ENCODE results near the gene SPECC1.
"Not testable (repeated sequence)": the region's sequence is repeated elsewhere in the genome, so short reads cannot be mapped to it uniquely, and the experiment has no call there.

The SPECC1 gene

GRCh38 chr17:20281860-20282259, 272.7 kb downstream of the SPECC1 start:
- DNase-seq = no peak

GRCh38 chr17:20282526-20283308, 273.6 kb downstream of the SPECC1 start:
- DNase-seq = no peak

GRCh38 chr17:20284022-20284421, 274.9 kb downstream of the SPECC1 start:
- DNase-seq = peak; percentile 18

GRCh38 chr17:20284570-20285295, 275.6 kb downstream of the SPECC1 start:
- no peak for DNase-seq

- no peak for DNase-seq
Observed at GRCh38 chr17:20289984-20290383, 280.8 kb downstream of the SPECC1 start.

- DNase-seq = no peak
Observed at GRCh38 chr17:20291853-20292252, 282.7 kb downstream of the SPECC1 start.

GRCh38 chr17:20293501-20293900, 284.3 kb downstream of the SPECC1 start:
- DNase-seq = no peak

GRCh38 chr17:20294120-20294519, 285.0 kb downstream of the SPECC1 start:
- no peak for DNase-seq

GRCh38 chr17:20299013-20299412, 289.9 kb downstream of the SPECC1 start:
- no peak for DNase-seq

GRCh38 chr17:20300436-20300934, 291.3 kb downstream of the SPECC1 start:
- DNase-seq = no peak

- no peak for DNase-seq
Observed at GRCh38 chr17:20302246-20302917, 293.2 kb downstream of the SPECC1 start.

- DNase-seq = no peak
Observed at GRCh38 chr17:20304961-20305360, 295.8 kb downstream of the SPECC1 start.

- DNase-seq = no peak
Observed at GRCh38 chr17:20306924-20307323, 297.8 kb downstream of the SPECC1 start.

- DNase-seq = no peak
Observed at GRCh38 chr17:20307326-20307910, 298.3 kb downstream of the SPECC1 start.

- no peak for DNase-seq
Observed at GRCh38 chr17:20310481-20310880, 301.3 kb downstream of the SPECC1 start.

- DNase-seq = no peak
Observed at GRCh38 chr17:20313306-20313705, 304.1 kb downstream of the SPECC1 start.

GRCh38 chr17:20313891-20314290, 304.7 kb downstream of the SPECC1 start:
- no peak for DNase-seq

- no peak for DNase-seq
Observed at GRCh38 chr17:20314834-20315233, 305.7 kb downstream of the SPECC1 start.

- no peak for DNase-seq
Observed at GRCh38 chr17:20315311-20315710, 306.2 kb downstream of the SPECC1 start.

GRCh38 chr17:20315821-20316220, 306.7 kb downstream of the SPECC1 start:
- DNase-seq = no peak

GRCh38 chr17:20320535-20321229, 311.5 kb downstream of the SPECC1 start:
- DNase-seq = not testable (repeated sequence)

- DNase-seq = not testable (repeated sequence)
Observed at GRCh38 chr17:20321357-20321756, 312.2 kb downstream of the SPECC1 start.

Measured in amniotic stem cell (primary cell).